Neural cell (in vitro differentiated cells): ENCODE results near the gene TRMT2A. TPM values are rescaled to one million over a fixed set of nuclear protein-coding genes. Genes with fewer than 3 reads are reported as not detected.

Experiments
- H2AFZ ChIP-seq: fragments of 200-600, 300-800 bp; sonication (generic), shearing (Covaris generic); 2 replicates; pipeline ENCODE4 v1.6.0; 2014; ENCODE audit warnings: low read depth, mild to moderate bottlenecking, antibody characterized with exemption, low read length, moderate library complexity
- H3F3A ChIP-seq: fragments of 200-600 bp; shearing (Covaris generic); 2 replicates; pipeline ENCODE4 v1.6.1; 2016; ENCODE audit warnings: mild to moderate bottlenecking, moderate library complexity, mixed read lengths, antibody characterized with exemption, low read length; ENCODE audit not compliant: insufficient read depth, poor library complexity, severe bottlenecking
- H3K27ac ChIP-seq: fragments of 200-600, 300-800 bp; sonication (generic), shearing (Covaris generic); 2 replicates; pipeline ENCODE4 v1.5.1; 2014; ENCODE audit warnings: mild to moderate bottlenecking, low read length, moderate library complexity
- H3K27me3 ChIP-seq: fragments of 300-800, 200-600 bp; sonication (generic), shearing (Covaris generic); 2 replicates; pipeline ENCODE4 v1.6.0; 2014; ENCODE audit warnings: mild to moderate bottlenecking, low read depth, low read length, moderate library complexity; ENCODE audit not compliant: insufficient read depth
- H3K36me3 ChIP-seq: fragments of 300-800, 200-600 bp; sonication (generic), shearing (Covaris generic); 2 replicates; pipeline ENCODE4 v1.5.1; 2014; ENCODE audit warnings: mild to moderate bottlenecking, antibody characterized with exemption, low read length, moderate library complexity; ENCODE audit not compliant: insufficient read depth
- H3K4me2 ChIP-seq: fragments of 300-800, 200-600 bp; sonication (generic), shearing (Covaris generic); 2 replicates; pipeline ENCODE4 v1.6.0; 2014; ENCODE audit warnings: mild to moderate bottlenecking, low read length
- H3K4me3 ChIP-seq: fragments of 300-800, 200-600 bp; sonication (generic), shearing (Covaris generic); 2 replicates; pipeline ENCODE4 v1.5.1; 2014; ENCODE audit warnings: mild to moderate bottlenecking, low read length, moderate library complexity
- H3K79me2 ChIP-seq: fragments of 200-600 bp; shearing (Covaris generic); replicated peaks from 2 replicates; pipeline ENCODE4 v1.6.0; 2014; ENCODE audit warnings: mild to moderate bottlenecking, low read length, moderate library complexity; ENCODE audit not compliant: insufficient read depth
- H3K9ac ChIP-seq: fragments of 300-800, 200-600 bp; sonication (generic), shearing (Covaris generic); 2 replicates; pipeline ENCODE4 v1.6.1; 2016; ENCODE audit warnings: mild to moderate bottlenecking, low read length, mixed read lengths
- H3K9me2 ChIP-seq: fragments of 200-600 bp; shearing (Covaris generic); 2 replicates; pipeline ENCODE4 v1.6.1; 2016; ENCODE audit warnings: mild to moderate bottlenecking, low read length, mixed read lengths; ENCODE audit not compliant: insufficient read depth
- H3K9me3 ChIP-seq: fragments of 200-600, 300-800 bp; sonication (generic), shearing (Covaris generic); 2 replicates; pipeline ENCODE4 v1.6.1; 2016; ENCODE audit warnings: mild to moderate bottlenecking, mixed run types, low read length, moderate library complexity, mixed read lengths
- H4K20me1 ChIP-seq: fragments of 200-600 bp; shearing (Covaris generic); 2 replicates; pipeline ENCODE4 v1.6.1; 2016; ENCODE audit warnings: mild to moderate bottlenecking, mixed run types; ENCODE audit not compliant: insufficient read depth
- EP300 ChIP-seq: fragments of 450-650 bp; conservative IDR thresholded peaks from 2 replicates; pipeline ENCODE4 v1.6.1; 2014; ENCODE audit warnings: antibody characterized with exemption, mild to moderate bottlenecking, moderate library complexity; ENCODE audit not compliant: poor library complexity, severe bottlenecking
- EZH2 ChIP-seq: fragments of 200-600, 300-800 bp; shearing (Covaris generic), sonication (generic); IDR thresholded peaks from 2 replicates; pipeline ENCODE4 v1.6.1; 2014; ENCODE audit warnings: antibody characterized with exemption, low read length, borderline replicate concordance, mild to moderate bottlenecking; ENCODE audit not compliant: insufficient read depth, poor library complexity, severe bottlenecking
- MXI1 ChIP-seq: fragments of 450-650 bp; conservative IDR thresholded peaks from 2 replicates; pipeline ENCODE4 v1.6.1; 2014; ENCODE audit warnings: antibody characterized with exemption, mild to moderate bottlenecking; ENCODE audit not compliant: poor library complexity, severe bottlenecking
- POLR2AphosphoS5 ChIP-seq: IDR thresholded peaks from 2 replicates; pipeline ENCODE4 v1.6.1; 2012
- RAD21 ChIP-seq: fragments of 450-650 bp; conservative IDR thresholded peaks from 2 replicates; pipeline ENCODE4 v1.6.1; 2014; ENCODE audit warnings: antibody characterized with exemption, mild to moderate bottlenecking, moderate library complexity
- REST ChIP-seq: IDR thresholded peaks from 2 replicates; pipeline ENCODE4 v1.6.1; 2012; ENCODE audit warnings: borderline replicate concordance
- SMC3 ChIP-seq: fragments of 450-650 bp; conservative IDR thresholded peaks from 2 replicates; pipeline ENCODE4 v1.6.1; 2014; ENCODE audit warnings: antibody characterized with exemption, mild to moderate bottlenecking, moderate library complexity; ENCODE audit not compliant: poor library complexity
- TAF1 ChIP-seq: IDR thresholded peaks from 2 replicates; pipeline ENCODE4 v1.6.1; 2012; ENCODE audit warnings: low read depth
- polyA plus RNA-seq: library from polyadenylated mRNA; depleted of rRNA; stranded (reverse); fragments of >200 nt; gene quantifications from 2 replicates; pipeline ENCODE4 v1.2.3, GENCODE V29; 2014
- TF ChIP-seq, protein P1 (sequence below): fragments of 450-650 bp; IDR thresholded peaks from 2 replicates; pipeline ENCODE4 v1.5.1; 2014; ENCODE audit warnings: antibody characterized with exemption, mild to moderate bottlenecking, moderate library complexity; ENCODE audit not compliant: poor library complexity, severe bottlenecking

The TRMT2A gene
- polyA plus RNA-seq, 1 donor from 2014 or later: 96.7 TPM

DNA sequence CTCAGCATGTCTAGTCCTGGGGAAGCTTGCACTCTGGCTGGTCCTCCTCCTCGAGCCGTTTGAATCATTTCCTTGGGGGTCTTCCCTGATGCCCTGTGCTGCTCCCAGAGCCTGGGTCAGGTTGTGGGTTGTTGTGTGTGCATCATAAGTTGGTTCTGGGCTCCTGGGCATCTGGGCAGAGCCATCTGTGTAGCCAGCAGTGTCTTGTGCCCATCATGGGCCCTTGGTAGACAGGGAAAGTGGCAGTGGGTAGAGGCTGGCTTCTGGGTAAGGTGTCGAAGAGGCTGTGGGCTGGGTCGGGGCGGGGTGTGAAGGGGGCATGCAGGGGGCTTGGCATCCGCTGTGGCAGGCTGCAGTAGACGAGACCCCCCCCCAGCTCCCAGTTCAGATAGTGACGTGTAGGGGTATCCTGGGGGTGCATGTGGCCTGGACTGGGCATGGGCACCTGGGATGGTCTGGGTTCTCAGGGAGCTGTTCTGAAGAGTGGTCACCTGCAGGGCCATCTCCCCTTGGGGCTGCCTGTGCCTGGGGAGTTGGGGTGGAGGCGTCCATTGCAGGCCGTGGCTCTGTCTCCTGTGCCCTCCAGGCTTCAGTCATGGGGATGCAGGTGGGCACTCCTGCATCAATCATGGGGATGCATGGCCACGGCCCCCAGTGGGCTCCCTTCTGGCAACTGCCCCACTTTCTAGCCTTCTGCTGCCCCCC lies 7.2 kb upstream of the TRMT2A start:
- H4K20me1 ChIP-seq: no peaks in the 10 kb centered on the region

GRCh38 chr22:20123366-20124082 lies 6.5 kb upstream of the TRMT2A start:
- H2AFZ ChIP-seq: no peak overlapping the region
- H3K4me3 ChIP-seq: no peak overlapping the region
- H3K79me2 ChIP-seq: peaks cover 17% of the 10 kb centered on the region
- no peaks in the 10 kb centered on the region for H3K9me3 ChIP-seq
- no peak overlapping the region for H3K9ac ChIP-seq
- no peaks in the 10 kb centered on the region for H3F3A ChIP-seq
- no peak overlapping the region for H3K4me2 ChIP-seq
- TF ChIP-seq POLR2AphosphoS5 (no peak), REST (no peak), TAF1 (no peak), EP300 (no peak), RAD21 (no peak), MXI1 (no peak), SMC3 (no peak), EZH2 (no peak)
- TF ChIP-seq, protein P1, sequence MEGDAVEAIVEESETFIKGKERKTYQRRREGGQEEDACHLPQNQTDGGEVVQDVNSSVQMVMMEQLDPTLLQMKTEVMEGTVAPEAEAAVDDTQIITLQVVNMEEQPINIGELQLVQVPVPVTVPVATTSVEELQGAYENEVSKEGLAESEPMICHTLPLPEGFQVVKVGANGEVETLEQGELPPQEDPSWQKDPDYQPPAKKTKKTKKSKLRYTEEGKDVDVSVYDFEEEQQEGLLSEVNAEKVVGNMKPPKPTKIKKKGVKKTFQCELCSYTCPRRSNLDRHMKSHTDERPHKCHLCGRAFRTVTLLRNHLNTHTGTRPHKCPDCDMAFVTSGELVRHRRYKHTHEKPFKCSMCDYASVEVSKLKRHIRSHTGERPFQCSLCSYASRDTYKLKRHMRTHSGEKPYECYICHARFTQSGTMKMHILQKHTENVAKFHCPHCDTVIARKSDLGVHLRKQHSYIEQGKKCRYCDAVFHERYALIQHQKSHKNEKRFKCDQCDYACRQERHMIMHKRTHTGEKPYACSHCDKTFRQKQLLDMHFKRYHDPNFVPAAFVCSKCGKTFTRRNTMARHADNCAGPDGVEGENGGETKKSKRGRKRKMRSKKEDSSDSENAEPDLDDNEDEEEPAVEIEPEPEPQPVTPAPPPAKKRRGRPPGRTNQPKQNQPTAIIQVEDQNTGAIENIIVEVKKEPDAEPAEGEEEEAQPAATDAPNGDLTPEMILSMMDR: no peak
- no peaks in the 10 kb centered on the region for H4K20me1 ChIP-seq
- no peaks in the 10 kb centered on the region for H3K36me3 ChIP-seq
- no peak overlapping the region for H3K27ac ChIP-seq
- no peaks in the 10 kb centered on the region for H3K9me2 ChIP-seq
- no peaks in the 10 kb centered on the region for H3K27me3 ChIP-seq

More for the DNA sequence above, 7.2 kb upstream of the TRMT2A start:
- Histone ChIP-seq H3F3A (no peaks in the 10 kb centered on the region), H3K4me2 (no peak overlapping the region), H3K79me2 (peaks cover 10% of the 10 kb centered on the region), H2AFZ (no peak overlapping the region), H3K36me3 (no peaks in the 10 kb centered on the region), H3K9ac (no peak overlapping the region), H3K4me3 (no peak overlapping the region), H3K27me3 (no peaks in the 10 kb centered on the region), H3K27ac (no peak overlapping the region), H3K9me3 (no peaks in the 10 kb centered on the region), H3K9me2 (no peaks in the 10 kb centered on the region)
- TF ChIP-seq MXI1: no peak
- TF ChIP-seq SMC3: no peak
- no peak for TF ChIP-seq POLR2AphosphoS5
- no peak for TF ChIP-seq EZH2
- TF ChIP-seq EP300: no peak
